Neuronal stem cell (in vitro differentiated cells): ENCODE data around the gene SGTA.

Experiments used
- DNase-seq: peaks from one replicate; pipeline ENCODE4 v3.0.0-alpha.2; 2013; ENCODE audit warnings: low spot score
- H2AFZ ChIP-seq: one replicate; pipeline ENCODE4 v1.6.1; 2013; ENCODE audit warnings: mild to moderate bottlenecking, low read length, inconsistent platforms
- H2AK5ac ChIP-seq: 2 replicates; pipeline ENCODE4 v1.6.1; 2013; ENCODE audit warnings: low read depth, mild to moderate bottlenecking, inconsistent platforms, low read length, moderate library complexity, mixed read lengths
- H2BK120ac ChIP-seq: 2 replicates; pipeline ENCODE4 v1.6.1; 2013; ENCODE audit warnings: low read depth, mild to moderate bottlenecking, inconsistent platforms, low read length, moderate library complexity, mixed read lengths
- H2BK12ac ChIP-seq: one replicate; pipeline ENCODE4 v1.6.1; 2013; ENCODE audit warnings: low read length, inconsistent platforms
- H2BK15ac ChIP-seq: 2 replicates; pipeline ENCODE4 v1.6.1; 2013; ENCODE audit warnings: mild to moderate bottlenecking, low read length, inconsistent platforms, mixed read lengths
- H2BK5ac ChIP-seq: one replicate; pipeline ENCODE4 v1.6.1; 2013; ENCODE audit warnings: inconsistent platforms, mild to moderate bottlenecking, low read length, moderate library complexity
- H3K14ac ChIP-seq: one replicate; pipeline ENCODE4 v1.6.1; 2013; ENCODE audit warnings: low read length, inconsistent platforms
- H3K18ac ChIP-seq: 2 replicates; pipeline ENCODE4 v1.6.1; 2013; ENCODE audit warnings: low read length, inconsistent platforms
- H3K23ac ChIP-seq: 2 replicates; pipeline ENCODE4 v1.6.1; 2013; ENCODE audit warnings: low read depth, mild to moderate bottlenecking, mixed read lengths, low read length, inconsistent platforms; ENCODE audit not compliant: poor library complexity
- H3K27ac ChIP-seq: replicated peaks from 3 replicates; pipeline ENCODE4 v1.5.1; 2013; ENCODE audit warnings: low read length, inconsistent platforms
- H3K27me3 ChIP-seq, 3 experiments: 2 replicates each; pipeline ENCODE4 v1.6.1; 2013; ENCODE audit warnings: low read length in 3 of 3, mild to moderate bottlenecking in 2 of 3, inconsistent platforms in 1 of 3, low read depth in 1 of 3, mixed read lengths in 1 of 3, moderate library complexity in 1 of 3; ENCODE audit not compliant: control insufficient read depth in 3 of 3, insufficient read depth in 3 of 3
- H3K36me3 ChIP-seq, 2 donors: replicated peaks in 1 of 2; 2 replicates each; pipeline ENCODE4 v1.6.1; 2013; ENCODE audit warnings: low read length in 2 of 2; ENCODE audit not compliant: control insufficient read depth in 2 of 2, insufficient read depth in 2 of 2
- H3K4ac ChIP-seq: 2 replicates; pipeline ENCODE4 v1.6.1; 2013; ENCODE audit warnings: inconsistent platforms, mild to moderate bottlenecking, low read length, moderate library complexity
- H3K4me1 ChIP-seq, 2 donors: 1 replicate in 1 of 2; 2 replicates in 1 of 2; pipeline ENCODE4 v1.6.1; 2013; ENCODE audit warnings: low read length in 2 of 2, low read depth in 1 of 2; ENCODE audit not compliant: control insufficient read depth in 2 of 2, insufficient read depth in 1 of 2
- H3K4me2 ChIP-seq: one replicate; pipeline ENCODE4 v1.6.1; 2013; ENCODE audit warnings: mild to moderate bottlenecking, low read length, inconsistent platforms; ENCODE audit not compliant: insufficient read depth, poor library complexity, severe bottlenecking
- H3K4me3 ChIP-seq, 2 donors: 2 replicates each; pipeline ENCODE4 v1.5.1; 2013; ENCODE audit warnings: low read length in 2 of 2, mild to moderate bottlenecking in 2 of 2, inconsistent platforms in 1 of 2, moderate library complexity in 1 of 2
- H3K79me1 ChIP-seq: one replicate; pipeline ENCODE4 v1.6.1; 2013; ENCODE audit warnings: low read depth, mild to moderate bottlenecking, inconsistent platforms, low read length, moderate library complexity
- H3K9ac ChIP-seq: one replicate; pipeline ENCODE4 v1.6.1; 2013; ENCODE audit warnings: mild to moderate bottlenecking, low read depth, low read length, inconsistent platforms; ENCODE audit not compliant: poor library complexity
- H3K9me3 ChIP-seq, 2 donors: replicated peaks in 1 of 2; 2 replicates each; pipeline versions ENCODE3 to v1.6.1; 2013; ENCODE audit warnings: low read length in 2 of 2, mild to moderate bottlenecking in 2 of 2, inconsistent platforms in 1 of 2, low read depth in 1 of 2, mixed read lengths in 1 of 2, moderate library complexity in 1 of 2; ENCODE audit not compliant: control insufficient read depth in 2 of 2, insufficient read depth in 1 of 2
- H4K8ac ChIP-seq: one replicate; pipeline ENCODE4 v1.6.1; 2013; ENCODE audit warnings: low read depth, mild to moderate bottlenecking, inconsistent platforms, low read length, moderate library complexity
- H4K91ac ChIP-seq: one replicate; pipeline ENCODE4 v1.6.1; 2013; ENCODE audit warnings: low read length, low read depth, mild to moderate bottlenecking, inconsistent platforms; ENCODE audit not compliant: poor library complexity
- WGBS, 2 donors: extraction: QIAGEN DNeasy Blood & Tissue Kit; methylation state at CpG; one replicate each; pipeline ENCODE4 v1.1.7; 2013; ENCODE audit warnings: missing lambda C conversion rate in 2 of 2, mixed read lengths in 1 of 2; ENCODE audit not compliant: insufficient read length in 2 of 2, insufficient replicate concordance in 1 of 2; ENCODE audit errors: extremely low coverage in 2 of 2; 5-methylcytosine and 5-hydroxymethylcytosine counted together

SGTA gene

DNA sequence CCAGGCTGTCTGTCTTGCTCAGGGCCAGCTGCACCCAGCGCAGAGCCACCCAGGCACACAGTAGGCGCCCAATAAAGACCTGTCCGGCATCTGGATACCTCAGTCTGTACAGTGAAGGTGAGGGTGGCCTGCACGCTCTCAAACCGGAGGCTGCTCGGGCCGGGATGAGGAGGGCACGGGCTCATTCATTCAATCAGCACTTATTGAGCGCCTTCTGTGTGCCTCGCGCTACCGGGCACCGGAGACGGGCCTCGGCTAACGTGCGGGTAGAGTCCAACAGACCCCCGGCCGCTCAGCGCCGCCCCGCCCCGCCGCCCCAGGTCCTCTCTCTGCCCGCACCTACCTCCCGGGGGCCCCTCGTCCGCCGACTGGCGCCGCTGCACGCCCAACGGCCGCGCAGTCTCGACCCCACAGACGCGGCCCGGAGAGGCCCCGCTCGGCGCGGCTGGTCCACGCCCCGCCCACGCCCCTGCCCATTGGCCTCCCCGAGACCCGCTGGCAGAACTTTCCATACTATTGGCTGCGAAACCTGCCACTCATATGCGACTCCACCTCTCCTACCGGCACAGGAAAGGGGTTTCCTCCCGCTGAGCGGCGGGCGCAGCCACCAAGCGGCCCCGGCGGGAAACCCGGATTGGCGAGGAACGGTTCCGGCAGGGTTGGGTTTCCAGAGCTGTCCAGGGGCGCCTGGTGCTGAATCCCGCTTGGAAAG is 43.3 kb downstream of the SGTA start, which contains the start of gene SLC39A3:
Gene SLC39A3, minus strand, starts transcription at position 416 of the 712 bp plus-strand sequence. CDS start 2,760 bp downstream, outside the sequence.
- peak; percentile 99 for DNase-seq

GRCh38 chr19:2736550-2737190 is 46.4 kb downstream of the SGTA start:
- H3K4me2 ChIP-seq = no peak overlapping the region
- no peak overlapping the region for H2BK5ac ChIP-seq
- no peak overlapping the region for H3K27ac ChIP-seq
- WGBS, 2 donors = no CpG with 5 or more reads among the region's 15 CpGs
- H3K14ac ChIP-seq = no peak overlapping the region
- peaks cover 21% of the 10 kb centered on the region for H3K79me1 ChIP-seq
- H2AFZ ChIP-seq = no peak overlapping the region
- no peak overlapping the region for H2BK15ac ChIP-seq
- H2BK120ac ChIP-seq = no peak overlapping the region
- H3K18ac ChIP-seq = no peak overlapping the region
- H3K27me3 ChIP-seq = no peaks in the 10 kb centered on the region
- no peak for DNase-seq
- no peak overlapping the region for H2BK12ac ChIP-seq
- H4K91ac ChIP-seq = no peak overlapping the region
- no peak overlapping the region for H3K4me3 ChIP-seq
- no peak overlapping the region for H4K8ac ChIP-seq
- peaks cover 5 to 12% of the 10 kb centered on the region in 2 donors for H3K4me1 ChIP-seq
- H3K9me3 ChIP-seq = peaks cover 0 to 7% of the 10 kb centered on the region in 2 donors
- no peak overlapping the region for H3K9ac ChIP-seq
- H3K4ac ChIP-seq = no peak overlapping the region
- peaks cover 27 to 40% of the 10 kb centered on the region in 2 donors for H3K36me3 ChIP-seq
- no peak overlapping the region for H2AK5ac ChIP-seq
- H3K23ac ChIP-seq = no peak overlapping the region

More for the DNA sequence above, 43.3 kb downstream of the SGTA start, which contains the start of gene SLC39A3:
- Histone ChIP-seq H3K9me3 (peaks cover 0 to 7% of the 10 kb centered on the region in 2 donors), H3K36me3 (peaks cover 20 to 24% of the 10 kb centered on the region in 2 donors), H2BK5ac (no peak within 1 kb of the TSS), H3K9ac (peak within 1 kb of the TSS; percentile 95), H2BK12ac (no peak within 1 kb of the TSS), H3K14ac (peak within 1 kb of the TSS; percentile 47), H2BK15ac (no peak within 1 kb of the TSS), H3K27me3 (no peaks in the 10 kb centered on the region), H3K27ac (no peak within 1 kb of the TSS), H2AK5ac (peak within 1 kb of the TSS; percentile 68), H4K91ac (no peak within 1 kb of the TSS), H2BK120ac (no peak within 1 kb of the TSS), H3K4me3 (peak within 1 kb of the TSS; percentile 90 to 93), H3K79me1 (peaks cover 15% of the 10 kb centered on the region), H3K4me2 (peak within 1 kb of the TSS; percentile 71), H3K18ac (peak within 1 kb of the TSS; percentile 65), H3K23ac (peak within 1 kb of the TSS; percentile 73), H3K4ac (peak within 1 kb of the TSS; percentile 76), H3K4me1 (peaks cover 5 to 7% of the 10 kb centered on the region in 2 donors), H4K8ac (peak within 1 kb of the TSS; percentile 93), H2AFZ (peak within 1 kb of the TSS; percentile 97)
- no CpG with 5 or more reads among the region's 64 CpGs for WGBS, 2 donors

DNA sequence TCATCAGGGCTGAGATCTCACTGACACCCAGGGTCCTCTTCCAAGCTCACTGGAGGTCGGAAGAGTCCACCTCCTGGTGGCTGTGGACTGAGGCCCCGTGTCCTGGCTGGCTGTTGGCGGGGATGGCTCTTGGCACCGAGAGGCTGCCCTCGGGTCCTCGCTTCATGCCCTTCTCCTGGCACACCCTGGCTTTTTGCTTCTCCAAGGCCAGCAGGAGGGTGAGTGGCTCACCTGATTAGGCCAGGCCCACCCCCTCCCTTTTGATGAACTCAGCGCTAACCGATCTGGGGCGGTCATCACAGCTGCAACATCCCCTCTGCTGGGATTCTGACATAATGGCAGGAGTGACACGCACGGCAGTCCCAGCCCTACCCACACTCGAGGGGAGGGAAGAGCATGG is 47.7 kb downstream of the SGTA start:
- Histone ChIP-seq H3K14ac (no peak overlapping the region), H2BK5ac (no peak overlapping the region), H3K36me3 (peaks cover 27 to 41% of the 10 kb centered on the region in 2 donors), H3K23ac (no peak overlapping the region), H3K4me3 (peak overlapping the region in 1 of 2 donors; percentile 5), H3K4me1 (peaks cover 5 to 15% of the 10 kb centered on the region in 2 donors), H2AFZ (no peak overlapping the region), H2BK120ac (no peak overlapping the region), H3K9ac (no peak overlapping the region), H3K4me2 (no peak overlapping the region), H4K91ac (no peak overlapping the region), H2BK15ac (no peak overlapping the region), H3K27me3 (no peaks in the 10 kb centered on the region), H3K4ac (no peak overlapping the region), H2BK12ac (no peak overlapping the region), H3K27ac (no peak overlapping the region), H2AK5ac (no peak overlapping the region), H3K79me1 (peaks cover 21% of the 10 kb centered on the region), H4K8ac (no peak overlapping the region), H3K9me3 (peaks cover 0 to 7% of the 10 kb centered on the region in 2 donors), H3K18ac (no peak overlapping the region)
- no CpG with 5 or more reads among the region's 12 CpGs for WGBS, 2 donors
- DNase-seq = no peak
